Heart left ventricle (tissue), 13 donors: ENCODE data around the gene GRK5.

Experiments
- POLR2A ChIP-seq, 2 donors: fragments of 450-650 bp; IDR thresholded peaks; one replicate each; pipeline ENCODE4 v1.6.1; 2017; ENCODE audit warnings: antibody characterized with exemption in 2 of 2, mild to moderate bottlenecking in 2 of 2, moderate library complexity in 2 of 2
- TF ChIP-seq, protein P1 (sequence below), 12 donors: fragments of 200-600 bp; sonication (generic) in 4 of 12; IDR thresholded peaks; one replicate each; pipeline versions ENCODE4 v1.5.0 to v1.8.0; 2018 to 2022; ENCODE audit warnings: antibody characterized with exemption in 12 of 12, mild to moderate bottlenecking in 5 of 12
- donor health status: ischemic (EF 13 %, LVEDD 7.1; RV severe dilation, severe dysfunction).
- donor health status: DM: no; HTN: yes; CAD: no.
- donor health status: DM: no; HTN: no; CAD: no.
- donor health status: ischemic (EF 25% LVEDD 6.9; RV normal size, moderate dysfunction).
- donor health status: ischemic (EF 25% LVEDD 5.7; RV mildly dilated, moderate dysfunction).
- donor health status: ischemic (EF 35%, LVEDD 5.7; RV mildly dilated, moderate dysfunction).
- donor health status: nonischemic (EF 11% LVEDD 7.7; RV severe dilation, severe dysfunction).
- donor health status: DM: yes; HTN: yes; CAD: no.
- donor health status: PGD.
- donor health status: ischemic (EF 29% LVEDD 5.4; RV normal size, mild dysfunction).
- donor health status: nonischemic (EF 23%, LVEDD 6.1; RV moderate dilation, normal function).

GRCh38 chr10:119391440-119392251, 184.3 kb downstream of the GRK5 start:
- TF ChIP-seq, protein P1, sequence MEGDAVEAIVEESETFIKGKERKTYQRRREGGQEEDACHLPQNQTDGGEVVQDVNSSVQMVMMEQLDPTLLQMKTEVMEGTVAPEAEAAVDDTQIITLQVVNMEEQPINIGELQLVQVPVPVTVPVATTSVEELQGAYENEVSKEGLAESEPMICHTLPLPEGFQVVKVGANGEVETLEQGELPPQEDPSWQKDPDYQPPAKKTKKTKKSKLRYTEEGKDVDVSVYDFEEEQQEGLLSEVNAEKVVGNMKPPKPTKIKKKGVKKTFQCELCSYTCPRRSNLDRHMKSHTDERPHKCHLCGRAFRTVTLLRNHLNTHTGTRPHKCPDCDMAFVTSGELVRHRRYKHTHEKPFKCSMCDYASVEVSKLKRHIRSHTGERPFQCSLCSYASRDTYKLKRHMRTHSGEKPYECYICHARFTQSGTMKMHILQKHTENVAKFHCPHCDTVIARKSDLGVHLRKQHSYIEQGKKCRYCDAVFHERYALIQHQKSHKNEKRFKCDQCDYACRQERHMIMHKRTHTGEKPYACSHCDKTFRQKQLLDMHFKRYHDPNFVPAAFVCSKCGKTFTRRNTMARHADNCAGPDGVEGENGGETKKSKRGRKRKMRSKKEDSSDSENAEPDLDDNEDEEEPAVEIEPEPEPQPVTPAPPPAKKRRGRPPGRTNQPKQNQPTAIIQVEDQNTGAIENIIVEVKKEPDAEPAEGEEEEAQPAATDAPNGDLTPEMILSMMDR (IDR thresholded peaks at IDR 0.05) = no peak
- TF ChIP-seq POLR2A (IDR thresholded peaks at IDR 0.05) = no peak
